Measurements from ENCODE around the gene RRP8. TPM values are rescaled to one million over a fixed set of nuclear protein-coding genes. Genes with fewer than 3 reads are reported as not detected.
A peak's percentile ranks its signal among the peaks of the same experiment; 100 is the strongest.

RRP8 gene
- total RNA-seq, 1 donor = 7.2 TPM

DNA sequence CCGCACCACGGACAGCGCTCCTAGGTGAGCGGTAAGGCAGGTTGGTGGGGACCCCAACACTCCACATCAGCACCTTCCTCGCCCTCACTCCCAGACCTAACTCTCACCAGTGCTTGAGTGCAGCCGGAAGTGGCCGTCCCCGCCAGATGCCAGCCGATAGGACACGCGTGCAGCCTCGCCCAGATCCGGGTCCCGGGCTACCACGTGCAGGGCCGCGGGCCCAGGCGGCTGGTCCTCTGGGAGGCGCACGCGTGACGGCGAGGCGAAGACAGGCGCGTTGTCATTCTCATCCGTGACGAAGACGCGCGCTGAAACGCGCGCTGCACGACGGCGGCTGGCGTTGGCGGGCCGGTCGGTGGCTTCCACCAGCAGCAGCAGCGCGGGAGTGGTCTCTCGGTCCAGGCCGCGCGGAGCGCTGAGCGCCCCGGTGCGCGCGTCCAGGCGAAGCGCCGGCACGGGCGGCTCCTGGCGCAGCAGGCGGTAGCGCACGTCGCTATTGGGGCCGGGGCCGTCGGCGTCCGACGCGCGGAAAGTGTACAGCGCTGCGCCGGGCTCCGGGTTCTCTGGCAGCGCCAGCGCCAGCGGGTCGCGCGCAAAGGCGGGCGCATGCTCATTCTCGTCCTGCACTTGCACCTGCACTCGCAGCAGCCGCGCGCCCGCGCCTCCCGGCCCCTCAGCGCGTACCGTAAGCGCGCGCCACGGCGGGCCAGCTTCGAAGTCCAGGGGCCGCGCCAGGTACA is 26.6 kb upstream of the RRP8 start:
- no peaks in the 10 kb centered on the region for H3K4me1 ChIP-seq (ENCODE audit: insufficient read depth, low read length)
- H4K20me1 ChIP-seq (ENCODE audit: insufficient read depth, low read length) = no peaks in the 10 kb centered on the region
- H3K36me3 ChIP-seq (ENCODE audit: insufficient read depth, low read length) = no peaks in the 10 kb centered on the region
- H2AFZ ChIP-seq (ENCODE audit: low read length) = no peak overlapping the region
- no peaks in the 10 kb centered on the region for H3K27me3 ChIP-seq (ENCODE audit: insufficient read depth, low read length)
- H3K4me2 ChIP-seq (ENCODE audit: insufficient read depth, low read length) = no peak overlapping the region
- no peak overlapping the region for H3K4me3 ChIP-seq (ENCODE audit: insufficient read depth, low read length)
- no peaks in the 10 kb centered on the region for H3K79me2 ChIP-seq (ENCODE audit: insufficient read depth, low read length)
- H3K9me3 ChIP-seq (ENCODE audit: low read depth, low read length) = no peaks in the 10 kb centered on the region
- TF ChIP-seq, protein P1, sequence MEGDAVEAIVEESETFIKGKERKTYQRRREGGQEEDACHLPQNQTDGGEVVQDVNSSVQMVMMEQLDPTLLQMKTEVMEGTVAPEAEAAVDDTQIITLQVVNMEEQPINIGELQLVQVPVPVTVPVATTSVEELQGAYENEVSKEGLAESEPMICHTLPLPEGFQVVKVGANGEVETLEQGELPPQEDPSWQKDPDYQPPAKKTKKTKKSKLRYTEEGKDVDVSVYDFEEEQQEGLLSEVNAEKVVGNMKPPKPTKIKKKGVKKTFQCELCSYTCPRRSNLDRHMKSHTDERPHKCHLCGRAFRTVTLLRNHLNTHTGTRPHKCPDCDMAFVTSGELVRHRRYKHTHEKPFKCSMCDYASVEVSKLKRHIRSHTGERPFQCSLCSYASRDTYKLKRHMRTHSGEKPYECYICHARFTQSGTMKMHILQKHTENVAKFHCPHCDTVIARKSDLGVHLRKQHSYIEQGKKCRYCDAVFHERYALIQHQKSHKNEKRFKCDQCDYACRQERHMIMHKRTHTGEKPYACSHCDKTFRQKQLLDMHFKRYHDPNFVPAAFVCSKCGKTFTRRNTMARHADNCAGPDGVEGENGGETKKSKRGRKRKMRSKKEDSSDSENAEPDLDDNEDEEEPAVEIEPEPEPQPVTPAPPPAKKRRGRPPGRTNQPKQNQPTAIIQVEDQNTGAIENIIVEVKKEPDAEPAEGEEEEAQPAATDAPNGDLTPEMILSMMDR (IDR thresholded peaks at IDR 0.05; ENCODE audit: extremely low read depth, low read depth, low read length) = no peak
- no peak overlapping the region for H3K27ac ChIP-seq (ENCODE audit: low read depth, low read length)
- peak; percentile 68 for DNase-seq (ENCODE audit: insufficient read length, low spot score, missing footprints)

- no peaks in the 10 kb centered on the region for H3K4me1 ChIP-seq (ENCODE audit: insufficient read depth, low read length)
- H3K9me3 ChIP-seq (ENCODE audit: low read depth, low read length) = no peaks in the 10 kb centered on the region
- no peak overlapping the region for H3K27ac ChIP-seq (ENCODE audit: low read depth, low read length)
- H3K4me3 ChIP-seq (ENCODE audit: insufficient read depth, low read length) = no peak overlapping the region
- DNase-seq (ENCODE audit: insufficient read length, low spot score, missing footprints) = no peak
- no peak overlapping the region for H3K4me2 ChIP-seq (ENCODE audit: insufficient read depth, low read length)
- TF ChIP-seq, protein P1 (IDR thresholded peaks at IDR 0.05; ENCODE audit: extremely low read depth, low read depth, low read length) = no peak
- no peak overlapping the region for H2AFZ ChIP-seq (ENCODE audit: low read length)
- H3K79me2 ChIP-seq (ENCODE audit: insufficient read depth, low read length) = no peaks in the 10 kb centered on the region
- H4K20me1 ChIP-seq (ENCODE audit: insufficient read depth, low read length) = no peaks in the 10 kb centered on the region
- no peaks in the 10 kb centered on the region for H3K36me3 ChIP-seq (ENCODE audit: insufficient read depth, low read length)
- H3K27me3 ChIP-seq (ENCODE audit: insufficient read depth, low read length) = no peaks in the 10 kb centered on the region
These were observed 26.1 kb upstream of the RRP8 start for GRCh38 chr11:6629573-6629891.

DNA sequence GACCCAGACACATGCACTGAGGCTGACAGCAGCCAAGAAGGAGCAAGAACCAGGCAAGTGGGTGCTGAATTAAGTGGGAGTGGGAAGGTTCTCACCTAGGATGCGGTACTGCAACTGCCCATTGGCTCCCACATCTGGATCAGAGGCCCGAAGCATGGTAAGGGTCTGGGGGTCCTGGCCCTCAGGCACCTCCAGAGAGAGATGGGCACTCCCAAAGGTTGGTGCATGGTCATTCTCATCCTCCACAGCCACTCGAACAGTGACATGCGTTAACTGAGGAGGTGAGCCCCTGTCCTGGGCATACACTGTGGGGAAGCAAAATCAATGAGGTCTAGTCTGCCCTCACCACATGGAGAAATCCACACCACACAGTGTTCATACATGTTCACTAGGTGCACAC is 25.1 kb upstream of the RRP8 start:
- no peaks in the 10 kb centered on the region for H3K36me3 ChIP-seq (ENCODE audit: insufficient read depth, low read length)
- H3K4me3 ChIP-seq (ENCODE audit: insufficient read depth, low read length) = no peak overlapping the region
- H3K4me2 ChIP-seq (ENCODE audit: insufficient read depth, low read length) = no peak overlapping the region
- H3K4me1 ChIP-seq (ENCODE audit: insufficient read depth, low read length) = no peaks in the 10 kb centered on the region
- no peak for DNase-seq (ENCODE audit: insufficient read length, low spot score, missing footprints)
- TF ChIP-seq, protein P1 (IDR thresholded peaks at IDR 0.05; ENCODE audit: extremely low read depth, low read depth, low read length) = no peak
- H3K27ac ChIP-seq (ENCODE audit: low read depth, low read length) = no peak overlapping the region
- H3K79me2 ChIP-seq (ENCODE audit: insufficient read depth, low read length) = no peaks in the 10 kb centered on the region
- no peaks in the 10 kb centered on the region for H3K9me3 ChIP-seq (ENCODE audit: low read depth, low read length)
- no peaks in the 10 kb centered on the region for H3K27me3 ChIP-seq (ENCODE audit: insufficient read depth, low read length)
- no peak overlapping the region for H2AFZ ChIP-seq (ENCODE audit: low read length)
- no peaks in the 10 kb centered on the region for H4K20me1 ChIP-seq (ENCODE audit: insufficient read depth, low read length)

- no peak overlapping the region for H3K27ac ChIP-seq (ENCODE audit: low read depth, low read length)
- H3K79me2 ChIP-seq (ENCODE audit: insufficient read depth, low read length) = no peaks in the 10 kb centered on the region
These were observed 24.4 kb upstream of the RRP8 start for GRCh38 chr11:6627762-6628241.

More at GRCh38 chr11:6627762-6628241, 24.4 kb upstream of the RRP8 start:
- Histone ChIP-seq H3K4me3 (ENCODE audit: insufficient read depth, low read length) (no peak overlapping the region), H2AFZ (ENCODE audit: low read length) (no peak overlapping the region), H3K9me3 (ENCODE audit: low read depth, low read length) (no peaks in the 10 kb centered on the region), H3K4me1 (ENCODE audit: insufficient read depth, low read length) (no peaks in the 10 kb centered on the region), H4K20me1 (ENCODE audit: insufficient read depth, low read length) (no peaks in the 10 kb centered on the region), H3K36me3 (ENCODE audit: insufficient read depth, low read length) (no peaks in the 10 kb centered on the region), H3K27me3 (ENCODE audit: insufficient read depth, low read length) (no peaks in the 10 kb centered on the region), H3K4me2 (ENCODE audit: insufficient read depth, low read length) (no peak overlapping the region)
- TF ChIP-seq, protein P1 (IDR thresholded peaks at IDR 0.05; ENCODE audit: extremely low read depth, low read depth, low read length) = no peak
- no peak for DNase-seq (ENCODE audit: insufficient read length, low spot score, missing footprints)
